T-cell (primary cell): ENCODE data around the gene CST9. TPM values are rescaled to one million over a fixed set of nuclear protein-coding genes. Genes with fewer than 3 reads are reported as not detected.

Experiments
- ATAC-seq, 4 experiments: fragments of 200-7000 bp in 3 of 4; fragments of 150-1000 bp in 1 of 4; cut with Tn5 transposase; replicated peaks in 1 of 4; 1 replicate in 3 of 4; 2 replicates in 1 of 4; pipeline ENCODE4 v1.10.0; 2021; ENCODE audit warnings: moderate library complexity in 3 of 4, mild to moderate bottlenecking in 2 of 4, moderate number of reproducible peaks in 1 of 4
- CTCF ChIA-PET, 2 donors: fragments of 300-600 bp; sonication (Branson Sonifier 250); formaldehyde crosslinking; loops; one replicate each; lab custom pipeline; 2022; ENCODE audit warnings: antibody characterized with exemption in 2 of 2; lab: Charles Lee
- POLR2A ChIA-PET, 2 donors: fragments of 300-600 bp; sonication (Branson Sonifier 250); formaldehyde crosslinking; loops; one replicate each; lab custom pipeline; 2022; ENCODE audit warnings: antibody characterized with exemption in 2 of 2; lab: Charles Lee
- DNase-seq, 35 experiments: peaks; one replicate each; pipeline versions ENCODE4 v3.0.0 to v3.0.0-alpha.2; 2013 to 2023
- H3K27ac ChIP-seq: one replicate; pipeline ENCODE4 v1.5.1; 2013; ENCODE audit warnings: low read length
- H3K27me3 ChIP-seq, 2 experiments: replicated peaks in 1 of 2; 1 replicate in 1 of 2; 2 replicates in 1 of 2; pipeline versions ENCODE4 v1.6.1 to v1.7.0; 2013; ENCODE audit warnings: low read length in 1 of 2, mixed read lengths in 1 of 2; ENCODE audit not compliant: control insufficient read depth in 2 of 2, insufficient read depth in 2 of 2; ENCODE audit errors: extremely low read depth in 1 of 2
- H3K36me3 ChIP-seq, 2 donors: 1 replicate in 1 of 2; 2 replicates in 1 of 2; pipeline versions ENCODE4 v1.6.1 to v1.7.0; 2013; ENCODE audit warnings: low read length in 1 of 2; ENCODE audit not compliant: control insufficient read depth in 2 of 2, insufficient read depth in 1 of 2; ENCODE audit errors: extremely low read depth in 1 of 2
- H3K4me1 ChIP-seq, 2 experiments: 1 replicate in 1 of 2; 2 replicates in 1 of 2; pipeline versions ENCODE4 v1.6.1 to v1.7.0; 2013; ENCODE audit warnings: low read length in 2 of 2, mixed read lengths in 1 of 2; ENCODE audit not compliant: insufficient read depth in 2 of 2, control insufficient read depth in 1 of 2; ENCODE audit errors: extremely low read depth in 1 of 2
- H3K4me3 ChIP-seq, 2 donors: 1 replicate in 1 of 2; 2 replicates in 1 of 2; pipeline versions ENCODE4 v1.5.1 to v1.7.0; 2013; ENCODE audit warnings: mild to moderate bottlenecking in 2 of 2, low read length in 1 of 2, moderate library complexity in 1 of 2; ENCODE audit not compliant: control insufficient read depth in 1 of 2; ENCODE audit errors: extremely low read depth in 1 of 2
- H3K9me3 ChIP-seq: 2 replicates; pipeline ENCODE4 v1.7.0; 2013
- H3K27ac Mint-ChIP-seq, 2 donors: one replicate each; pipeline ENCODE4 v1.8.0; 2020 to 2021; ENCODE audit warnings: mild to moderate bottlenecking in 2 of 2, mixed read lengths in 2 of 2
- H3K27me3 Mint-ChIP-seq, 2 donors: one replicate each; pipeline ENCODE4 v1.8.0; 2021 to 2022; ENCODE audit warnings: mixed read lengths in 2 of 2
- H3K36me3 Mint-ChIP-seq: one replicate; pipeline ENCODE4 v1.8.0; 2021; ENCODE audit warnings: mixed read lengths
- H3K4me1 Mint-ChIP-seq, 3 donors: one replicate each; pipeline ENCODE4 v1.8.0; 2020 to 2022; ENCODE audit warnings: mixed read lengths in 3 of 3, mild to moderate bottlenecking in 1 of 3
- H3K4me3 Mint-ChIP-seq, 3 donors: one replicate each; pipeline ENCODE4 v1.8.0; 2020 to 2022; ENCODE audit warnings: mild to moderate bottlenecking in 3 of 3, mixed read lengths in 3 of 3, moderate library complexity in 3 of 3
- H3K9me3 Mint-ChIP-seq, 3 donors: one replicate each; pipeline ENCODE4 v1.8.0; 2020 to 2022; ENCODE audit warnings: mixed read lengths in 3 of 3
- WGBS: methylation state at CpG from one replicate; pipeline ENCODE4 v1.1.5; 2013; ENCODE audit warnings: missing lambda C conversion rate; ENCODE audit not compliant: insufficient coverage; 5-methylcytosine and 5-hydroxymethylcytosine counted together
- total RNA-seq, 35 experiments: library from RNA in 6 of 35; stranded (reverse) in 6 of 35; fragments of 120-200 nt in 1 of 35; gene quantifications; one replicate each; pipeline versions ENCODE4 v1.2.1 to v1.2.4 and lab custom pipeline; 2013 to 2026

The CST9 gene
- total RNA-seq, 5 donors from 2014 or later (not counting 1 experiment from before 2014, with no cell fraction given) = not detected

- ChIA-PET CTCF (no interaction called here), POLR2A (no interaction called here)
- H3K27ac Mint-ChIP-seq = no peak overlapping the region
Measured at GRCh38 chr20:23604306-23604705, 1.4 kb downstream of the CST9 start.

DNA sequence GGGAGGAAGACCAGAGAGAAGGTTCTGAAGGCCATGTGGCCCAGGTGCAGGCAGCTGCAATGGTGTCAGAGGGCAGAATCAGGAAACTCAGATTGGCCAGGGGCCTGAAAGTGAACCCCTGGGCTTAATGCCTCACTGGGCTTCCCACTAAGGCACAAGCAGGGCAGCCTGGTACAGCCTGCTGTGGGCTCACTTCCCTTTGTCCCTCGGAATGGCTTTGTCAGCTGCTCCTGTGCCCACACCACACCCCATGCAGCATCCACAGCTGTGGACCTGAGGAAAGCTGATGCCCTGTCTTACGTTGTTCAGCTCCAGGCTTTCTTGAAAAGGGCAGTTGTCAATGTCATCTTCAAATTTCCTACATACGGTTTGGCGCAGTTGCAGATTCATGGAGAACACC lies 2.4 kb downstream of the CST9 start:
- Mint-ChIP-seq H3K4me3 (no peak overlapping the region), H3K4me1 (no peaks in the 10 kb centered on the region), H3K27me3 (peaks cover 0 to 8% of the 10 kb centered on the region in 2 donors), H3K36me3 (no peaks in the 10 kb centered on the region), H3K9me3 (no peaks in the 10 kb centered on the region), H3K27ac (no peak overlapping the region)
- ChIA-PET CTCF (interaction anchor here in 1 of 2 donors (0.5 kb wide), 1 partner anchor 171 kb away, joined by 4 read pairs; no protein-coding TSS in a partner anchor), POLR2A (no interaction called here)
- DNase-seq (no peak), ATAC-seq (no peak)
- WGBS = 80% methylated on average over 1 of the region's 4 CpGs
- Histone ChIP-seq H3K27ac (no peak overlapping the region), H3K4me1 (peaks cover 0 to 8% of the 10 kb centered on the region in 2 experiments), H3K27me3 (peaks cover 0 to 33% of the 10 kb centered on the region in 2 experiments), H3K9me3 (no peaks in the 10 kb centered on the region), H3K4me3 (no peak overlapping the region), H3K36me3 (no peaks in the 10 kb centered on the region)

More at GRCh38 chr20:23604306-23604705, 1.4 kb downstream of the CST9 start:
- Mint-ChIP-seq H3K4me3 (no peak overlapping the region), H3K36me3 (no peaks in the 10 kb centered on the region), H3K9me3 (no peaks in the 10 kb centered on the region), H3K27me3 (peaks cover 0 to 8% of the 10 kb centered on the region in 2 donors), H3K4me1 (no peaks in the 10 kb centered on the region)
- peaks cover 0 to 8% of the 10 kb centered on the region in 2 experiments for H3K4me1 ChIP-seq
- no peaks in the 10 kb centered on the region for H3K9me3 ChIP-seq
- H3K4me3 ChIP-seq = no peak overlapping the region
- ATAC-seq = no peak
- H3K27me3 ChIP-seq = peaks cover 0 to 33% of the 10 kb centered on the region in 2 experiments
- H3K27ac ChIP-seq = no peak overlapping the region
- WGBS = 86% methylated on average over 1 of the region's 1 CpG
- no peaks in the 10 kb centered on the region for H3K36me3 ChIP-seq
- DNase-seq = no peak

DNA sequence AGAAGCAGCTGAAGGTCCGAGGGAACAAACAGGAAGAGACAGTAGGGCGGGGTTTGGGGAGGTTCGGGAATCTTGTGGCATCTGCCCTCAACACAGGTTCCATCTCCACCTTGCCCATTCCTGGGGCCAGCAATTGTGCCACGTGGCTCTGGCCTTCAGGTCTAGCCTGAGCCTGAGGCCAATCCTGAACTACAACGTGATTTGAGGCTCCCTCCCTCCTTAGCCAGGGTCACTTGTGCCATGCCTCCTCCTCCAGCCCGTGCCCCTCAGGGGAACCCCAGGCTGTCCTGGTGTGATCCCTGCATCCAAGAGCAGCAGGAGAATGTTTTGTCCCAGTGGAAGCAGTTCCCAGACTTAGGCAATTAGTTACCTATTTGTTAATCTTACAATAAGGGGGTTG lies 3.0 kb downstream of the CST9 start:
- POLR2A ChIA-PET = no interaction called here
- H3K9me3 ChIP-seq = no peaks in the 10 kb centered on the region
- 49% methylated on average over 5 of the region's 6 CpGs for WGBS

GRCh38 chr20:23602241-23602640 lies 3.5 kb downstream of the CST9 start:
- peaks cover 0 to 8% of the 10 kb centered on the region in 2 experiments for H3K4me1 ChIP-seq
- no peak for DNase-seq
- POLR2A ChIA-PET = no interaction called here
- Mint-ChIP-seq H3K36me3 (no peaks in the 10 kb centered on the region), H3K4me1 (no peaks in the 10 kb centered on the region), H3K27me3 (peaks cover under 1 to 8% of the 10 kb centered on the region in 2 donors), H3K9me3 (no peaks in the 10 kb centered on the region), H3K27ac (no peak overlapping the region), H3K4me3 (no peak overlapping the region)
- 5% methylated on average over 2 of the region's 2 CpGs for WGBS
- H3K27me3 ChIP-seq = peaks cover 0 to 27% of the 10 kb centered on the region in 2 experiments
- no peak overlapping the region for H3K4me3 ChIP-seq
- no peaks in the 10 kb centered on the region for H3K9me3 ChIP-seq
- H3K36me3 ChIP-seq = no peaks in the 10 kb centered on the region
- no peak overlapping the region for H3K27ac ChIP-seq
- ATAC-seq = no peak
- CTCF ChIA-PET = no interaction called here

More for the DNA sequence above, 3.0 kb downstream of the CST9 start:
- no peaks in the 10 kb centered on the region for H3K36me3 Mint-ChIP-seq
- CTCF ChIA-PET = no interaction called here
- H3K4me3 ChIP-seq = no peak overlapping the region
- no peaks in the 10 kb centered on the region for H3K9me3 Mint-ChIP-seq
- H3K4me3 Mint-ChIP-seq = no peak overlapping the region
- H3K4me1 Mint-ChIP-seq = no peaks in the 10 kb centered on the region
- peaks cover 0 to 8% of the 10 kb centered on the region in 2 donors for H3K27me3 Mint-ChIP-seq
- peaks cover 0 to 30% of the 10 kb centered on the region in 2 experiments for H3K27me3 ChIP-seq
- DNase-seq = no peak
- peaks cover 0 to 8% of the 10 kb centered on the region in 2 experiments for H3K4me1 ChIP-seq
- H3K36me3 ChIP-seq = no peaks in the 10 kb centered on the region
- no peak overlapping the region for H3K27ac ChIP-seq
- no peak overlapping the region for H3K27ac Mint-ChIP-seq
- no peak for ATAC-seq

DNA sequence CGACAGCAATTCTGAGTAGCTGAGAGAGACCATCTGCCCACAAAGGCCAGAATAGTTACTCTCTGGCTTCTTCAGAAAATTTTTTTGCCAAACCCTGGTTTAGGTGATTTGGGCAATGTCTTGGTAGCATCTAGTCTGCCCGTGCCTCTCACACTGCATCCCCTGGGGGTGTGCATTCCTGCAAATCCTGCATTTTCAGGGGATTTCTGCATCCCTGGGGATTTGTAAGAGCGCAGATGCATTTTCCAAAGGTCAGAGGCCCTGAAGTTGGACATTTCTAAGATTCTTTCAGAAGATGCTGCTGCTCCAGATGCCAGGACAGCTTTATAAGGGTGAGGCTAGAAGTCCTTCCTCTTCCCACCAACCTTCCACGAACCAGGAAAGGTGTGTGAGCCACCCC lies 4.0 kb downstream of the CST9 start:
- Mint-ChIP-seq H3K36me3 (no peaks in the 10 kb centered on the region), H3K9me3 (no peaks in the 10 kb centered on the region), H3K27me3 (peaks cover 4 to 8% of the 10 kb centered on the region in 2 donors), H3K27ac (no peak overlapping the region), H3K4me3 (no peak overlapping the region), H3K4me1 (no peaks in the 10 kb centered on the region)
- ChIA-PET CTCF (no interaction called here), POLR2A (no interaction called here)
- Histone ChIP-seq H3K9me3 (no peaks in the 10 kb centered on the region), H3K4me1 (peaks cover 0 to 5% of the 10 kb centered on the region in 2 experiments), H3K4me3 (no peak overlapping the region), H3K27me3 (peaks cover 0 to 27% of the 10 kb centered on the region in 2 experiments), H3K27ac (no peak overlapping the region), H3K36me3 (no peaks in the 10 kb centered on the region)
- ATAC-seq = no peak
- DNase-seq = no peak
- WGBS = 78% methylated on average over 3 of the region's 4 CpGs

GRCh38 chr20:23598481-23598880 lies 7.2 kb downstream of the CST9 start:
- H3K27ac ChIP-seq = no peak overlapping the region
- POLR2A ChIA-PET = no interaction called here

More at GRCh38 chr20:23598481-23598880, 7.2 kb downstream of the CST9 start:
- Mint-ChIP-seq H3K9me3 (no peaks in the 10 kb centered on the region), H3K27ac (no peak overlapping the region), H3K36me3 (no peaks in the 10 kb centered on the region), H3K4me1 (no peaks in the 10 kb centered on the region), H3K27me3 (peaks cover 4 to 8% of the 10 kb centered on the region in 2 donors), H3K4me3 (no peak overlapping the region)
- DNase-seq (no peak), ATAC-seq (no peak)
- H3K27me3 ChIP-seq = peaks cover 0 to 16% of the 10 kb centered on the region in 2 experiments
- H3K4me3 ChIP-seq = no peak overlapping the region
- H3K4me1 ChIP-seq = no peaks in the 10 kb centered on the region
- CTCF ChIA-PET = no interaction called here
- H3K9me3 ChIP-seq = no peaks in the 10 kb centered on the region
- no peaks in the 10 kb centered on the region for H3K36me3 ChIP-seq
